Ovary (tissue), 3 donors: ENCODE data around the gene SHLD3.

ENCODE experiments used
- POLR2A ChIP-seq: fragments of 450-650 bp; IDR thresholded peaks from one replicate; pipeline ENCODE4 v1.6.1; 2017; ENCODE audit warnings: antibody characterized with exemption, mild to moderate bottlenecking, moderate library complexity
- TF ChIP-seq, protein P1 (sequence below), 3 donors: fragments of 450-650 bp in 2 of 3; fragments of 200-600 bp in 1 of 3; IDR thresholded peaks; one replicate each; pipeline versions ENCODE4 v1.5.1 to v1.8.0; 2016 to 2022; ENCODE audit warnings: antibody characterized with exemption in 3 of 3, mild to moderate bottlenecking in 1 of 3
- donor health status: DM: no; HTN: no; CAD: no.

DNA sequence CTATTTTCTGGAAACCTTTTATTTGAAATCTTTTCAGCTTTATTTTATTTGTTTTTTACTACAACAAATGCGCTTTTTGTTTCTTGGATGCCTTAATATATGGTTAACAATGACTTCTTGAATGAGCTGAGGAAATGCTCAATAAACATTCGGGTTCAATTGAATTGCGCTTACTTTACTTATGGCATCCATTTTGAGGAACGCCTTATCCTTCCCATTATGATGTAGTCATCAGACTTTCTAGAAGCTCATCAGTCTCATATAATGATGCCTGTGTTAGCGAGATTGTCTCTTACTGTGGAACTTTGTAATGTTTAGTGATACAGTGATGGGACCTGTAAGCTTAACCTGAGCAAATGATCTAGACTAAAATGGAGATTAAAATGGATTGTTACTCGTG lies 916 bp downstream of the SHLD3 start:
- TF ChIP-seq, protein P1, sequence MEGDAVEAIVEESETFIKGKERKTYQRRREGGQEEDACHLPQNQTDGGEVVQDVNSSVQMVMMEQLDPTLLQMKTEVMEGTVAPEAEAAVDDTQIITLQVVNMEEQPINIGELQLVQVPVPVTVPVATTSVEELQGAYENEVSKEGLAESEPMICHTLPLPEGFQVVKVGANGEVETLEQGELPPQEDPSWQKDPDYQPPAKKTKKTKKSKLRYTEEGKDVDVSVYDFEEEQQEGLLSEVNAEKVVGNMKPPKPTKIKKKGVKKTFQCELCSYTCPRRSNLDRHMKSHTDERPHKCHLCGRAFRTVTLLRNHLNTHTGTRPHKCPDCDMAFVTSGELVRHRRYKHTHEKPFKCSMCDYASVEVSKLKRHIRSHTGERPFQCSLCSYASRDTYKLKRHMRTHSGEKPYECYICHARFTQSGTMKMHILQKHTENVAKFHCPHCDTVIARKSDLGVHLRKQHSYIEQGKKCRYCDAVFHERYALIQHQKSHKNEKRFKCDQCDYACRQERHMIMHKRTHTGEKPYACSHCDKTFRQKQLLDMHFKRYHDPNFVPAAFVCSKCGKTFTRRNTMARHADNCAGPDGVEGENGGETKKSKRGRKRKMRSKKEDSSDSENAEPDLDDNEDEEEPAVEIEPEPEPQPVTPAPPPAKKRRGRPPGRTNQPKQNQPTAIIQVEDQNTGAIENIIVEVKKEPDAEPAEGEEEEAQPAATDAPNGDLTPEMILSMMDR (IDR thresholded peaks at IDR 0.05): no peak
- no peak for TF ChIP-seq POLR2A
